Fibroblast of skin of right quadriceps (primary cell): ENCODE measurements around the gene TMEM245.

Source experiments
- DNase-seq: peaks from one replicate; pipeline ENCODE4 v3.0.0-alpha.2; 2013

The TMEM245 gene

DNA sequence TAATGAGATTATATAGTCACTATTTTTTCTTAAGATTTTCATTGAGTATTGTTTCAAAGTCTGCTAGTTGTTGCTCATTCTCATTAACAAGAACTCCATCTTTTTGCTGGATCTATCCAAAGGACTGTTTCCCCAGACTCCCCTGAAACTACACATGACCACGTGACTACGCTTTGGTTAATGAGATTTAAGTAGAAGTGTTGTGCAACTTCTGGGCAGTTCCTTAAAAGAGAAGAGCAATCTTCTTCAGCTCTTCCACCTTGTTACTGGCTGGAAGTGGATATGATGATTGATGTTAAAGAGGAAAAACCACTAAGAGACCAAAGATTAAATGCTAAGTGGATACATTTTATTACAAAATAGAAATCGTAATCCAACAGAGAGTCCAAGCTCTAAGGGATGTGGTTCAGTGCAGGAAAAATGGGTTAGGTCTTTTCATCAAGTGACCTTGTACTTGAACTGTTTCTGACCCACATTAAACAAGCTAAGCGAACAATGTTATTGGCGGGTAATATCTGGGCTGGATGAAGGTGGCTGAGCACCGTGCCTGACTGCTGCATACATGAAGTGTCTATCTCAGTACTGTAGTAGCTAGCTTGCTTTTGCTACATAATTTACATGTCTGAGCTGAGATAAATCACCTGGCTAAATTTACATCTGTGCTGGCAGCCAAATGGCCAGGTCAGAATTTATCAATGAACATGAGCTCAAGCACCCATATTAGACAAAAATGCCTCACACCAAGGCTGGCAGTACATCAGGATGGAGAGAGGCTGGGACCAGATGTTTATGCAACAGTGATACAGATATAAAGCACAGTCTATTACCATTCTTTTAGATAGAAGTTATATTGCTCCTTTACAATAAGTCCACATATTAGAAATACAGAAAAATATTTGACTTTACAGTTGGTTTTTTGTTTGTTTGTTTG, 98.9 kb downstream of the TMEM245 start:
- DNase-seq = no peak

DNA sequence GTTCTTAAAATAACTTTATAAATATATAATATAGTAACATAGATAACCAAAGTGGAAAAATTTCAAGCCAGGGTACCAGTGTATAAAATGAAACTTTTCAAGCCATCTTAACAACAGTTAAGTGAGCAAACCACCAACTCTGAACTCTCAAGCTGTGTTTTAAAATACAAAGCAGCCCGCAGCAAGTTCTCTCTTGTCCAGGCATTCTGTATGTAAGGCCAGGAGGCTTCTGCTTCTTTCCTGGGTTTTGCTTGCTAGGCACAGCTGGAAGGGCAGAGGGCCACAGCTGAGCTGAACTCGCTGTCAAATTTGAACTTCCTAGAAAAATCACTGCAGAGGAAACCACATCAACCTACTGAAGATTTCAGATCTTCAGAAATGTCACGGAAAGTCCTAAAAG, 99.6 kb downstream of the TMEM245 start:
- DNase-seq = no peak

DNA sequence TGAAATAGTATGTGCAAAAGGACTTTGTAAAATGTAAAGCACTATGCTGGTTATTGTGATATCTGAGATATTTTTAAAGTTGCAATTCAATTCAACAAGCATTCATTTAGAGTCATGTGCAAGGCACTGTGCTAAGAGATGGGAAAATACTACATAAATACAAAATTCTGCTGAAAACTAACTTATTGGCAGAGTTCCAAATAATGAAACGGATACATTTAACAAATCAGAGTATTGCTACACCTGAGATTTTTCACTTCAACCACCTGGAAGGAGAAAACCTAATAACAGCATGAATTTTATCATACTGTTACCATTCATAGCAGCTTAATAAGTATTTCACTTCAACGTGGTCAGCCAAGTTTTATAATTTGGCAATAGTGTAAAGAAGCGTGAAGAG, 100.3 kb downstream of the TMEM245 start:
- no peak for DNase-seq

DNA sequence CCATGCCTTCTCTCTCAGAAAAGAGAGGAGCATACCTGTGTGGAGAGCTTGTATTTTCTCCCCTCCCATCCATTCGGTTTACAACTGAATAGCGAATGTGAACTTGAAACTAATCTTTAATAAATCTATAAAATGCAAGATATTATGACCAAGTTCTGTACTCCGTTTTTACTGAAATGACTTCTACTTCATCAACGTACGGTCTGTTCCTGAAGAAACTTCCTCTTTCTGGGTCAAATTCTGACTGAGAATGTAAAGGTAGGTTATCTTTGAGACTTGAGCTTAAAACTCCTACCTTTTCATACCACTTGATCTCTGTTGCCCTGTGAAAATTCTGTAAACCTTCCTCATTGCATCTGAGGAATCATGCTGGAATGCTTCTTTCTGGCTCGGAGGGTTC, 102.3 kb downstream of the TMEM245 start:
- DNase-seq = no peak

DNA sequence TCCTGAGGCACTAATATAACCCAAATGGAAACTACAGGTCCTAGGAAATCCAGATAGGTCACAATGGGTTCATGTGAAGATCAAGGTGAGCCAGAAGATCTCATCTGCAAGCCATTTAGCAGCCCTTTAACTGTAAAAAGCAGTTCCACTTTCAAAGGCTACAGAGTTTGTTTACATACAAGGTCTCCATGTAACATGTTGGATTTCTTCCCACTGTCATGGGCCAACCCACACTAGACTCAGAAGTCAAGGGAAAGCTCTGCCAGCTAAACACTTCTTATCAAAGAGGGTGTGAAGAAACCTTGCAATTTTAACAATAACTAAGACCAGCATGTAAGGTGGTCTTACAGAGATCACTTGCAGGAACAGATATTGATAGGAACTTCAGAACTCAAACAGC, 102.7 kb downstream of the TMEM245 start:
- no peak for DNase-seq

DNA sequence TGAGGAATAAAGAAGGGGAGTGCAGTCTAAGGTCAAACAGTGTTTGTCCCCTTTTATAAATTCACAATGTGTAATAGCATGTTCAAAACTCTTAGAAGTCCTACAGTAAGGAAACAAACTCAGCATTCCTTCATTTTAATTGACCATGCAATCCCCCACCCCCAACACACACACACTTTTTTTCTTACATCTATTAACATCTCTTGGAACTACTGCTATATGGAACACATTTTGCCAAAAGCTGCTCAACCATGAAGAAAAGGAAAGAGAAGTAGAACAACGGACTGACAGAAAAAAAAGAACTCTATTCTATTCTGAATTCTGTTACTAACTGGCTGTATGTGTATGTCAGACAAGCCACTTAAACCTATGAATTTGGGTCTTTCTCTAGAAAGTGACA, 103.6 kb downstream of the TMEM245 start:
- DNase-seq = no peak

DNA sequence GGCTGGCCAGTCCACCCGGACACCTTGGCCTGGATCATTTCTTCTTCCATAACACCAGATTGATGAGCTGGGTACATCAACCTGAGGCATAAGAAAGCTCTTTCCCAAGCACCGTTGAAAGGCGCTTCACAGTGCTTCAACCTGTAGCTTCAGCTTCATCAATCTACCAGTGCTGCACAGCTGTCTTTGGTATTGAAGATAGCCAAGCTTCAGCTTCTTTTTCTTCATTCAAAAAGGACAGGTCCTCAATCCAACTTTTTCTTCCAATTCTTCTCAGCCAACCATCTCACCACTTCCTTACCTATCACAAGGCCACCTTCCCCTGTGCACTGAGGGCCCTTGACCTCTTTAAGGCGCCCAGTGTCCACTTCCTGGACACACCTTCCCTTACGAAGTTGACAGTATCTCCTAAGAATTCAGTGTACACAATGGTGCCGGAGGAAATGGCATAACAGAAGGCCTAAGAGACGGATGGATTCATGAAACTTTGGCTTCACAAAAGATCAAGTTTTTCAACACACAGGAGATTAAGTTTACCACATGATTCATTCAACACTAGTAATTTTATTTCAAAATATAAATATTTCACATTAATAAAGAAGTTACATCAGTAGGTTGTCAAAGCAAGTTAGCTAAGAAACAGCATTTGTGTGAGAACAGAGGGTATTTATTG, 105.0 kb downstream of the TMEM245 start:
- no peak for DNase-seq

DNA sequence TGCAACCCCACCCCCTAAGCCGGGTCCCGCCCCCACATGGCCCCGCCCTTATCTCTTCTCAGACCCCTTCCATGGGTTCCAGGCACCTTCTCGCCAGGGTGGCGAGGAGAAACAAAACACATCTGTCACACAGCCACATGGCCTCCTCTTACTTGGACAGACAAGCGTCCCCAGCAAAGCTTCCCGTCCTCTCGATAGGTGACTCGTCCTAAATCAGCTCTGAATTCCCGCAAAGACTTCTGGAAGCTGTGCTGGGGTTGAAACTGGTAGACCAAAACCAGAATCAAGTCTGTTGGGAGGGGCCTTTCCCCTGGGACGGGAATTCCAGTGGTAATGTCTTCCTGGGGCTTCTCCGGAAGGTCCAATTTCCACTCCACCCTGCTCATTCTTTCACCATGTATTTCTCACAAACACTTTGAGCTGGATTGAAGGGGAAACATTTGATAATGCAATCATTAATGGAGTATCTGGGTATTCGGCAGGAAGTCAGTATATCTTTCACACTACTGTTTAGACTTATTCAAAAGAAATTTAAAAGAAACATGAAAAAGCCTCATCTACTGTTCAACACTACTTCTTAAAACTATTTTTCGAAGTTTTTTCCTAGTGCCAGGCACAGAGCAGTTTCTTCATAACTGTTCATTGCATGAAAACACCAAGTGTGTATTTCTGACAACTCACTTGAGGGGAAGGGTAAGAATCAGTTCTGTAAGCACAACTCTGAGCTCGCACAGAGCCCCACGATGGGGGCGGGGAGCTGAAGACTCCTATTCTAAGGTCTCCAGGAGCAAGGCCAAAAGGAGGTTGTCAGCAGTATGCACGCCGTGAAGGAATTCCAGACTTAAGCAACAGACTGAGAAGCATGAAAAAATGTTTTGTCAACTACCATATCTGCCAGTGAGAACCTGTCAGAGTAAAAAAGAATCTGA, 105.8 kb downstream of the TMEM245 start:
- peak; percentile 81 for DNase-seq

DNA sequence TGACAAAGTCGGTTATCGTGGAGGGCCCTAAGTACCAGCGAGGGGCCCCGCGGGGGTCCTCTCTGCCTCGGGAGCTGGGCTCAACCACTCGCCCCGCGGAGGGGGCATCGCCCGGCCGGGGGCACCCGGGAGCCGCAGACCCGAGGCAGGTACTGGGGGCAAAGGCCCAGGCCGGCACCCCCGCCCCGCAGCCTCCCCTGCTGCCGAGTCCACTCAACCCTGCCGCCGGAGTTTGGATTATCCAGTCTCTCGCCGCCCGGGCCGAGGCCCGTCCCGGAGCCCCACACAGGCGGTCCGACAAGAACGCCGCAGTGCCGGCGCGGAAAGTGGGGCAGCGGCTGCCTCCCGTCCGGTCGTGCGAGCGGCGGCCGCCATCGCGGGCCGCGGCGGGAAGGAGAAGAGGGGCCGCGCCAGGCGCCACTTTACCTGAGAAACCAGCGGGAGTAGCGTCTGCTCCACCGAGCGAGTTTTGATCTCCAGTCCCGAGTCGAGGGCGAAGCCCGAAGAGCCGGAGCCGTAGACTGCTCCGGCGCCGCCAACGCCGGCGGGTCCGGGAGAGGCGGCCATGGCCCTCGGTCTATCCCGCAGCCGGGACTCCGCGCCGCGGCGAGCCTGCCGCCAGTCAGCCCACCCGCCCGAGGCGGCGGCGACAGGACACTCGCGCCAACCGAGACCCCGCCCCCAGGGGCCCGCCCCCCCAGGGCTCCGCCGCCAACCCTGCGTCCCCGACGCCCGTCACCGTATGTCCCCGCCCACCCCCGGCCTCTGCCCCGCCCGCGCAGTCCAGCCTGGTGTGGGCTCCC, 106.7 kb downstream of the TMEM245 start, which contains the start of gene CTNNAL1:
Gene CTNNAL1 (minus strand): TSS at position 624 of the 803 bp plus-strand sequence. CDS start 57 bp downstream, at position 567.
- peak; percentile 88 for DNase-seq

DNA sequence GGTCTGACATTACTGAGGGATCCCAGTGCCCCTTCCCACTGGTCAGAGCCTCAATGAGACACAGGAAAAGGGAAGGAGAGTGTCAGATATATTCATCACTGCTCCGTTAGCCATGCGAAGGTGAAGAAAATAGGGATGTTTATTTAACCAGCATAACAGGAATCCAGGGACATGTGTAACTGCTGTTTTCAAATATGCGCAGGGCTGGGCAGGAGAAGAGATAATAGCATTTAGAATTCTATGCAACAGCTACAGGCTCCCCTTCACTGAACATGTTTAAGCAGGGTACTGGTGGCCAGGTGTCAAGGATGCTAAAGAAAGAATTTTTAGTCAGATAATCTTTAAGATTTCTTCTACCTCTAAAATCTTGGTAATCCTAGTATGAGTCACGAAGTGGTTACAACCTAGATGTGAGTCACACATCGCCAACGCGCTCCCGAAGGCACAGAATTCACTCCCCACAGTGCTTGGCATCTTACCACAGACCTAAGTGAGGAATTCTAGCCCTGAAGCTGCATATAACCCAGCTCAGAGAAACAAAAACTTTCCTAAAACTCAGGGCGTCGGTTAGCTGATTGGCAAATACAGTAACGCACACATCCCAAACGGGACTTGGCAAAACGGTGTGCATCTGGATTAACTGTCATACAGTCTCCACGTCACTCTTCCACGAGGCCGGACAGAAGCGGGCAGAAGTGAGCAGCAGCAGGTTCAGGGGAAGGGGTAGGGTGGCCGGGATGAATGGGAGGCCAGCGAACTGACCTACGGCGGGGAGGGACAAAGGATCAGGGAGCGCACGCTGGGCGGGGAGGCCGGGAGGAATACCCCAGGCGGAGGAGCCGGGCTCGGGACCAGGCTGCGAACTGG, 107.5 kb downstream of the TMEM245 start:
- peak; percentile 96 for DNase-seq

DNA sequence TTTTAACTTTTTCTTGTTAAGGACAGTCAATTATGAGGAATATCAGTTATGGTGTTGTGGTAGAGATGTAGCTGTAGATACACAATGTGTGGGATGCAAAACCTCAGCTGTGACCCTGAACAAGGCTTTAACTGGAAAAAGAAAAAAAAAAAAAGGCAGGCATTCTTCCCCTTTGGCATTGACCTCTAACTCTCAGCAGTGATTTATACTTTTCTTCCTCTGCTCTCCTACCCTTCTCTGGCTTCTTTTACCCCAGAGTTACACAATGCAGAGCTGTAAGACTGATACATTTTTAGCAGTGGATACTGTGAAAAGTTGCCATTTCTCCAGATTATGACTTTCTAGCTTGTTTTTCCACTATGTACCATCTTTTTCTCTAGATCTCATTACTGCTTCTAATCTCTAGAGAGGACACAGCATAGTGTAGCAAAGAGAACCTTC, 108.5 kb downstream of the TMEM245 start:
- peak; percentile 11 for DNase-seq

DNA sequence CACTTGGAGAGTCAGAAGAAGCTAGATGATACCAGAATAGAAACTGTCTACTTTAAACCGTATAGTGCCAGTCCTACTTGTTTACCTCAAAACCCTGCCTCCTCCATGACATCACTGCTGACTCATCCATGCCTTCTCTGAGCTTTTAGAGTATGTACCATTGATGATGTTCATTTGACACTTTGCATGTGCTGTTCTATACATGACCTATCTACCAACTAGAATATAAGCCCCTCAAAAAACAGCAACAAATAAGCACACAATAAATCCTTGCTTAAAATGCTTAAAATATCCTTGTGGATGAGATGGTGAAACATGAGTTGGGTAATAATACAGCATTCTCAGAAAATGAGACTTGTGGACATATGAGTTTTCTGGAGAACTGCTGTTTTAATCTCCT, 109.0 kb downstream of the TMEM245 start:
- DNase-seq = peak; percentile 75

DNA sequence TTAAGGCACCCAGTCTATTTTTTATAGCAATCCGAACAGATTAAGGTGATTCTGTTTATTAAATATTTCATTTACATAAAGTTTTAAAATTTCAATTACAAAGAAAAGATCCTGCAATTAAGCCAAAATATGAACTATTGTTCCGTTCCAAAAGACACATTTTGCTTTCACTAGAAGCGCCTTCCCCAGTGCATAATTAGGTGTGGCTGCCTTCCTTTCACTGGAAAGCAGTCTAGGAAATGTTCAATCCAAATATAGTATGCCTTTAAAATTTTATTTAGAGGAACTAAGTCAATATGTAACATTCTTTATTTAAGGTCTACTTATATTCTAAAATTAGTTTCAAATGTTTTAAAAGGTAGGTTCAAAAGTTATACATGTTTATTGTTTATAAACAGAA, 114.1 kb downstream of the TMEM245 start:
- DNase-seq = no peak

DNA sequence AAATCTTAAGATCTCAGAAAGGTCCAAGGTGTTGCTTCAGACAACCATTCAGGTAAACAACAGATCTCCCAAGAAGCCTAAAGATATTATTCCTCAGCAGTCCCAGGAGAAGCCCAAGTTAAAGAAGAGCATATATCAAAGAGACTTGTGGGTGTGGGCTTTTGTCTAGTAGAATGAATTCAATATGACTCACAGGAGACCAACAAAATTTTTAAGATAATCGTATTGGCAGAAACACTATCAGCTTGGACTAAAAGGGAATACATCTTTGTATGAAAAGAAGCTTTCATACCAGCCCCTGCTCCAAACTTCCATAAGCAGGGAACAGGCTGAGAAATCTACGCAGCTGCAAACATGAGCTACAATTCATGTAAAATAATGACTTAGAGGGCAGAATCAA, 116.6 kb downstream of the TMEM245 start:
- DNase-seq = no peak

DNA sequence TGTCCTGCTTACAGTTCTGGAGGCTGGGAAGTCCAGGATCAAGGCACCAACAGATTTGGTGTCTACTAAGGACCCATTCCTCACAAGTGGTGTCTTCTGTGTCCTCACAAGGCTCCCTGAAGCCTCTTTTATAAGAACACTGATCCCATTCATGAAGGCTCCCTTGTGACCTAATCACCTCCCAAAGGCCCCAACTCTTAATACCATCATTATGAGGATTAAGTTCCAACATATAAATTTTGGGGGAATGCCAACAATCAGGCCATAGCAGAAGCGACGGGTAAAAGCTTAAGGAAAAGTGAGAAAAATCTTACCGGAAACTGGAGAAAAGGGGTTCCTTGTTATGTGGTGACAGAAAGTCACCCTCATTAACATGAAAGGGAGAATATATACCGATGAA, 117.6 kb downstream of the TMEM245 start:
- DNase-seq = no peak

DNA sequence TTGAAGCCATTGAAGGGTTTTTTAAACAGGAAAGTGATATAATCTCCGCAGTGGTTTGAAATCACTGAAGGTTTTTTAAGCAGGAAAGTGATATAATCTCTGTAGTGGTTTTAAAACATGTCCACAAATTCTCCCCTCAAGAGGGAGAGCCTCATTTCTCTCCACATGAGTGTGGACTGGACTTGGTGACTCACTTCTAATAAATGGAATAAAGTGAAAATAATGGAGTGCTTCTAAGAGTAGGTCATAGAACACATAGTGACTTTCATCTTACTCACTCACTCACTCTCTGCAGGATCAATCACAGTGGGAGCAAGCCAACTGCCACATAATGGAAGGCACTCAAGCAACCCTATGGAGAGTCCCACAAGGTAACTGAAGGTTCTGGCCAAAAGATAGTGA, 118.5 kb downstream of the TMEM245 start:
- peak; percentile 90 for DNase-seq

DNA sequence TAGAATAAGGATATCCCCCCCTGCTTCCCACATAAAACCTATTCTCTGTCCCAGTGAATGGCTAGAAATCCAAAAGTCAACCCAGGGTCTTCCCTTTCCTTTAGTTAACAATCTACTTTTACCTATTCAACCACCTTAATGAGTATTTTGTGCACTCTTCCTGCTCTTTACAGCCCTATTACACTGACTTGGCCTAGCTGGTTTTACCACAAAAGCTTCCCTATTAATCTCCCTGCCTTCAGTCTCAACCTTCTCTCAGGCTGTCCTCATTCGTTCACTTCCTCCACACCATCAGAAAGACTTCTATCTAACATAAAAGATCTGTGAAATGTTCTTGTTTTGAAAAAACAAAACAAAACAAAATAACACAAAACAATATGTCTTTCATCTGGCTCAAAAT, 122.6 kb downstream of the TMEM245 start:
- DNase-seq = no peak

DNA sequence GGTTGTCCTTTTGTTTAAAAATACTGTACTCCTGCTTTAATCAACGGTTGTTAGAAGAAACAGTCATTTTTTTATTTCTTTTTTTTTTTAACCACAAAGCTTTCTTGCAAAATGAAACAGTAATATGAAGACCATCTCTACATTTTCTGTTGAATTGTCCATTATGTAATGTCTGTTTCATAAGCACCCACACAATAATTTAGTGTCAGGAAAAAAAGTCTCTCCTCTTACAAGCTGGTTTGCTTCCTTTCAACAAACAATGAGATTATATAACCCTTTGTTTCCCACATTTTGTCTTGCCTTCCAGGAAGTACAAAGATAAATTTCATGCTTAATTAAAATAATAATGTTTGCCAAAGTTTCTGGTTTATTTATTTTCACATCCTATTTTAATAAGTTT, 123.1 kb downstream of the TMEM245 start:
- no peak for DNase-seq

DNA sequence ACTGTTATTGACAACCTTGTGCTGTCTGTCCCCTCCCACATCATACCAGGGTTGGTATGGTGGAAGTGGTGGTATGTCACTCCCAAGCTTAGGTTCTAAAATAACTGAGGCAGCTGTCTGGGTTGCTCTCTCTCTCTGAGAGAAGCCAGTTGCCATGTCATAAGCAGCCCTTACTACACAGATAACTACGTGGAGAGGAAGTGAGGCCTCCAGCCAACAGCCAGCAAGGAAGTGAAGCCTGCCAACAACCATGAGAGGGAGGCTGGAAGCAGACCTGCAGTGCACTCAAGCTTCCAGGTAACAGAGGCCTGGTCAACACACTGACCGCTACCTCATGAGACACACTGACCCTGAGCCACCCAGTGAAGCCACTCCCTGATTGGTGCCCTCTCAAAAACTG, 125.1 kb downstream of the TMEM245 start:
- DNase-seq = peak; percentile 21

DNA sequence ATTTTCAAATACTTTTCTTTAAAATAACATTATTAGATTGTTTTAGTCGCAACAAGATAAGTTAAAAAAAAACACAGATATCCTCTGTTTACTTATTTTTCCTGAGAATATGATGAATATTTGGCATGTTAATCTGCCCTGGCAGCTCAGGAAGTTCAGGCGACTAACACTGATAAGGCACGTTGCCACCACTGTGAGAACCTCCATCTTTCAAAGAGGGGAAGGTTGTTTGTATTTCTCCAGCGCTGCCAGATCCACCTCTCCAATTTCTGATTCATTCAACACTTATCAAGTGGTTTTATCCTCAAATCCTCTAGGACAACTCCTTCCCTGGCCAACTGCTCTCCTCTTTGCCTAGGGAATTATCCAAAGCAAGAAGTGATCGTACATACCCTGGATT, 128.3 kb downstream of the TMEM245 start:
- no peak for DNase-seq

DNA sequence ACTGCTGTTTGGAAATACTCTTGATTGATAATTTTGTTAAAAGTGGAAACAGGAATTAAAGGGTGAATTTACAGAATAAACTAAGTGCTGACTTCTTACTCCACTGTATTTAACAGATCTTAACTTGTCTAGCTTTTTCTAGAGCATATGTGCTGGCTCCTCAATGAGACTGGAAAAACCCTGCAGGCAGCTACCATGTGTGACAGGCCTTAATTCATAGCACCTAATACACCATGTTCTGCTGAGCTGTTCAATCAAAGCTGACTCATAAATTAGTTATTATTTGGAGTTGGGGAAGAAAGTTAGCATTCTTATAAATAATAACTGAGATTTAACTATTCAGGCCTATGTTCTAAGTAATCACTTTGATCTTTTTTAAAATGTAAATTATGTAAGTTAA, 135.9 kb downstream of the TMEM245 start:
- no peak for DNase-seq
